DND-41 (cell line): ENCODE results near the gene TNFRSF8.

ENCODE experiments used
- CTCF ChIP-seq: IDR thresholded peaks from 2 replicates; pipeline ENCODE4 v1.5.1; 2012; ENCODE audit warnings: borderline replicate concordance, low read length, moderate library complexity, mild to moderate bottlenecking; ENCODE audit not compliant: poor library complexity, severe bottlenecking; ENCODE audit errors: extremely low read depth
- EZH2 ChIP-seq: IDR thresholded peaks from 3 replicates; pipeline ENCODE4 v1.6.1; 2012; ENCODE audit warnings: borderline replicate concordance, low read depth, mild to moderate bottlenecking, moderate library complexity, low read length, inconsistent platforms; ENCODE audit not compliant: severe bottlenecking

DNA sequence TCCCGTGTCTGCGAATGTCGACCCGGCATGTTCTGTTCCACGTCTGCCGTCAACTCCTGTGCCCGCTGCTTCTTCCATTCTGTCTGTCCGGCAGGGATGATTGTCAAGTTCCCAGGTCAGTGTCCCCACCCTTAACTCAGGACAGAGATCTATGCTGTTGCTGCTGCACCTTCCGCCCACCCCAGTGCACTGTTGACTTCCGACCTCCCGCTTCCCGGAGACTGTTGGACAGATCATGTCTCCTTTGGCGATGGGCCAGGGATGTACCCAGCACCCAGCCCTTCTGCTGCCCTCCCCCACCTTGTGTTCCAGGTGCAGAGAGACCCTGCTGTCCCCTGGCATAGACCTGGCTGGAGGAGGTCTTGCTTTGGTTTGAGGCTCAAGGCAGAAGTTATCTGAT is 41.3 kb downstream of the TNFRSF8 start:
- TF ChIP-seq CTCF (no peak), EZH2 (no peak)
